Fibroblast of mammary gland (primary cell): ENCODE data around the gene LRBA.

Experiments
- DNase-seq: peaks from one replicate; pipeline ENCODE4 v3.0.0-alpha.2; 2010; ENCODE audit warnings: low read depth
- H3K4me3 ChIP-seq: 2 replicates; pipeline ENCODE4 v1.5.1; 2011; ENCODE audit warnings: low read depth, mild to moderate bottlenecking, low read length, moderate library complexity; ENCODE audit not compliant: control insufficient read depth
- TF ChIP-seq, protein P1 (sequence below): conservative IDR thresholded peaks from 2 replicates; pipeline ENCODE4 v1.5.1; 2011; ENCODE audit warnings: low read depth, low read length, inconsistent platforms; ENCODE audit not compliant: control insufficient read depth, insufficient read depth

Gene LRBA

DNA sequence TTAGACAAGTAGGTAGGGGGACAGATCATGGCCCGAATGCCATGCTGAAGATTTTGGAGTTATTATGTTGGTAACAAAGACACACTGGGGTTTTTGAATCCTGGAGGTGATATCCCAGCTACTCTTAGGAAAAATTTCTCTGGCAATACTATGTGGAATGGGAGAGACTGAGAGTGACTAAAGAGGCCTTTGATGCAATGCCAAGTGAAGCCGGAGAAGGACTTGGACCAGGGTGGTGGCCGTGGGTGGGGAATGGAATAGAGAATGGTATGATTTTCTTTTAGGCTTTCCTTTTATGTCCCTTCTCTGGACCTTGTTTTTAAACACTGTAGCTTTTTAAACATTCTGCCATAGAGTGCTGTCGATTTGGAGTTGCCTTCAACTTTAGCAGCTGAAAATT is 795.2 kb downstream of the LRBA start:
- TF ChIP-seq, protein P1, sequence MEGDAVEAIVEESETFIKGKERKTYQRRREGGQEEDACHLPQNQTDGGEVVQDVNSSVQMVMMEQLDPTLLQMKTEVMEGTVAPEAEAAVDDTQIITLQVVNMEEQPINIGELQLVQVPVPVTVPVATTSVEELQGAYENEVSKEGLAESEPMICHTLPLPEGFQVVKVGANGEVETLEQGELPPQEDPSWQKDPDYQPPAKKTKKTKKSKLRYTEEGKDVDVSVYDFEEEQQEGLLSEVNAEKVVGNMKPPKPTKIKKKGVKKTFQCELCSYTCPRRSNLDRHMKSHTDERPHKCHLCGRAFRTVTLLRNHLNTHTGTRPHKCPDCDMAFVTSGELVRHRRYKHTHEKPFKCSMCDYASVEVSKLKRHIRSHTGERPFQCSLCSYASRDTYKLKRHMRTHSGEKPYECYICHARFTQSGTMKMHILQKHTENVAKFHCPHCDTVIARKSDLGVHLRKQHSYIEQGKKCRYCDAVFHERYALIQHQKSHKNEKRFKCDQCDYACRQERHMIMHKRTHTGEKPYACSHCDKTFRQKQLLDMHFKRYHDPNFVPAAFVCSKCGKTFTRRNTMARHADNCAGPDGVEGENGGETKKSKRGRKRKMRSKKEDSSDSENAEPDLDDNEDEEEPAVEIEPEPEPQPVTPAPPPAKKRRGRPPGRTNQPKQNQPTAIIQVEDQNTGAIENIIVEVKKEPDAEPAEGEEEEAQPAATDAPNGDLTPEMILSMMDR, result no peak
- DNase-seq, result peak; percentile 71

DNA sequence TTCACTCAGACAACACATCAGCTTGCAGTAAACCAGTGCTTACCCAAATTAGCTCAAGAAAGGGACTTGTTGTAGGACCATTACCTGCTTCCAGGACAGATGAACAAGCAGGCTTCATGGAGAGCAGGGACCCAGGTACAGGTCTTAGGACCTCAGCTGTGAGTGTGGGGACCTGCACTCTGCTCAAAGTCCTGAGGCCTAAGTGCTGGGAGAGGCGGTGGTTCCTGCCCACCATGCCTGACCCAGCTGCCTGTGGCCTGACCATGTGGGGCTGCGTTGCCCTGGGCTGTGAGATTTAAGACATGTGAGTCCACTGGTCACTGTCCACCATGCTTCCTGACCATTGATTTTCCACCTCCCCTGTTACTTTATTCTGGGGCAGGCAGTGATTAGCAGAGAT is 796.6 kb downstream of the LRBA start:
- DNase-seq, result no peak
- H3K4me3 ChIP-seq, result no peak overlapping the region
- TF ChIP-seq, protein P1, result no peak

More for the DNA sequence above, 795.2 kb downstream of the LRBA start:
- no peak overlapping the region for H3K4me3 ChIP-seq

DNA sequence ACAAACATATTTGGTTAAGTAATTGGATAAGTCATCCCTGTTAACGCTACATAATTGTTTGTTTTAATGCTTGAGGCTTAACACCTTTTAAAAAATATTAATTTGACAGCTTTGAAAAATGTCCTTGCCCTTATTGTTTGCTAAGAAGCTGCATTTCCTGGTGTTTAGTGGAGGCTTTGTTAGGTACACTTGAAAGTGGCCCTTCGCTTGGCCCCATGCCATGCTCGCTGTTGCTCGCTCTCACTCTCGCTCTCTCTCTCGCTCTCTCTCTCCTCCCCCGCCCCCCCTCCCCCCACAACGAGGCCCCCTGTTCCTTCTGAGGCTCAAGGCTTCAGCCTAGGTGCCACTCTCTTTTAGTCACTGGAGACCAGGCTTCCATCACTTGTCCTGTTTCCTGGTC is 797.3 kb downstream of the LRBA start:
- TF ChIP-seq, protein P1, result no peak

GRCh38 chr4:150217192-150217591 is 797.9 kb downstream of the LRBA start:
- TF ChIP-seq, protein P1, result peak; percentile 52
- peak; percentile 85 for DNase-seq
- no peak overlapping the region for H3K4me3 ChIP-seq

More for the DNA sequence above, 797.3 kb downstream of the LRBA start:
- DNase-seq, result no peak
- no peak overlapping the region for H3K4me3 ChIP-seq

- no peak overlapping the region for H3K4me3 ChIP-seq
- DNase-seq, result no peak
- TF ChIP-seq, protein P1, result no peak
These were observed 798.4 kb downstream of the LRBA start for GRCh38 chr4:150216726-150217125.

DNA sequence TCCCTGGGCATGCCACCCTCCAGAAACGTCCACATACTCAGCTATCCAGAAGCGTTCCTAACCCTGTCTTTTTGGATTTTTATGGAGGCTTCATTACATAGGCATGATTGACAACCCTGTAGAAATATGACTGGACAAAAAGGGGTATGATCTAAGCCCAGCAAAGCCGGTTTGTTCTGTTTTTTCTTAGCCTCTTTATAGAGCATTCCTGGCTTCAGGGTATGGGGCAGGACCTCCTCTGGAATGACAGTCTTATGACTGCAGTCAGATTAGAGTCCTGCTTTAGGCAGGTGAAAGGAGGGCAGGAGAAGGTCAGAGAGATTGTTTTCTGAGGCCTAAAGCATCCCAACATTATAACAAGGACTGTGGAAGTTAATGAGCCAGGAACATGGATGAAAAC is 799.5 kb downstream of the LRBA start:
- TF ChIP-seq, protein P1, result no peak
- no peak overlapping the region for H3K4me3 ChIP-seq
- DNase-seq, result no peak
